T-helper 17 cell (primary cell): Measurements from ENCODE around the gene LCN9. TPM values are rescaled to one million over a fixed set of nuclear protein-coding genes. Genes with fewer than 3 reads are reported as not detected.

Experiments used
- ATAC-seq: fragments of 150-1000 bp; cut with Tn5 transposase; 2 replicates; pipeline ENCODE4 v1.10.0; 2021; ENCODE audit warnings: mild to moderate bottlenecking, moderate library complexity
- DNase-seq, 3 donors: peaks; one replicate each; pipeline versions ENCODE4 v3.0.0 to v3.0.0-alpha.2; 2020 to 2021
- H3K9me3 ChIP-seq: one replicate; pipeline ENCODE4 v1.7.0; 2013; ENCODE audit warnings: low read length, mild to moderate bottlenecking; ENCODE audit not compliant: control insufficient read depth, poor library complexity, severe bottlenecking
- H3K27ac Mint-ChIP-seq: one replicate; pipeline ENCODE4 v1.8.0; 2022; ENCODE audit warnings: mild to moderate bottlenecking, moderate library complexity, mixed read lengths
- H3K27me3 Mint-ChIP-seq: one replicate; pipeline ENCODE4 v1.8.0; 2022; ENCODE audit warnings: mixed read lengths
- H3K36me3 Mint-ChIP-seq: one replicate; pipeline ENCODE4 v1.8.0; 2022; ENCODE audit warnings: low read depth, mixed read lengths
- H3K4me1 Mint-ChIP-seq: one replicate; pipeline ENCODE4 v1.8.0; 2022; ENCODE audit warnings: mild to moderate bottlenecking, mixed read lengths
- H3K4me3 Mint-ChIP-seq: one replicate; pipeline ENCODE4 v1.8.0; 2022; ENCODE audit warnings: mild to moderate bottlenecking, moderate library complexity, mixed read lengths
- total RNA-seq, 4 donors: library from RNA in 2 of 4; stranded (reverse) in 2 of 4; gene quantifications; one replicate each; pipeline ENCODE4 v1.2.3 and lab custom pipeline; 2022 to 2026

Gene LCN9
- total RNA-seq, 2 donors from 2014 or later, result not detected

DNA sequence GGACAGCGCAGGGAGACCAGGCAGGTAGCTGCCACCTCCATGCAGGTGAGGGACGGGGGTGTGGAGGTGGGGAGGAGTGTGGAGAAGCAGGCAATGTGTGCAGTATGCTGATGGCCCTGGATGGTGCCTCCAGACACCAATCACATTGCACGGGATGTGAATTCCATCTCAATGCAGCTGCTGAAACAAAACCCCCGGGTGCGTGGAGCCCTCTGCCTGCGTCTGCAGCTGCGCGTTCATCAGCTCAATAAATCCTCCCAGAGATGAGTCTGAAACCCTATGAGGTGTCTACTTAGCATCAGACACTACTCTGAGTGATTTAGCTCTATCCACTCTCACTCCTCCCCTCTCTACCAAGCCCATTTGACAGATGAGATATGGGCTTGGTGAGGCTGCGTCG, 25.9 kb downstream of the LCN9 start:
- H3K27me3 Mint-ChIP-seq, result peaks cover 30% of the 10 kb centered on the region
- H3K4me3 Mint-ChIP-seq, result no peak overlapping the region
- no peaks in the 10 kb centered on the region for H3K9me3 ChIP-seq
- H3K36me3 Mint-ChIP-seq, result peaks cover 2% of the 10 kb centered on the region
- DNase-seq (no peak), ATAC-seq (no peak)
- peaks cover 2% of the 10 kb centered on the region for H3K4me1 Mint-ChIP-seq
- no peak overlapping the region for H3K27ac Mint-ChIP-seq

DNA sequence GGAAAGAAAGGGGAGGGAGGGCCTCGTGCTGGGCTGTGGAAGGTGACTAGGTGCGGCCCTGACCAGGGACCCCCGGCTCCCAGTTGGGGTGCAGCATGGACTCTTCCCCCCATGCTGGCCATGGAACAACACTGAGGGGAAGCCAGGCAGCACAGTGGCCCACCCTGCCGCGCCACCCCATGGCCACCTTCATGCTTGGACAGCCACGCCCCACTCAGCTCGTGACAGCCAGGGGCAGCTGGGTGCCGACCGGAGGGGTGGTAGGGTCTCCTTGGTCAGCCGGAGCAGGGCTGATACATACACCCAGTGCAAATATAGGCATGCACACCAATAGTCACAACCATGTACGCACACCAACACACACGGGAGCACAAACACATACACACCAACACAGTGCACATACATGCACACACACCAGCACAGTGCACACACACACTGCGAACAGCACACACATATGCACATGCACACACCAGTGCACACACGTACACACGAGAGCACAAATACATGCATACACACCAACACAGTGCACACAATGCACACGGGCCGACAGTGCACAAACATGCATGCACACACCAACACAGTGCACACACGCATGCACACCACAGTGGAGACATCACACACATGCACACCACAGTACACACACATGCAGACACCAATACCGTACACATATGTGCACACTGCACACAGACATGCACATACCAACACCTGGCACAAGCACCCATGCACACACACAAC, 27.9 kb downstream of the LCN9 start:
- H3K36me3 Mint-ChIP-seq, result peaks cover 2% of the 10 kb centered on the region
- DNase-seq, result no peak
- peaks cover 28% of the 10 kb centered on the region for H3K27me3 Mint-ChIP-seq
- H3K9me3 ChIP-seq, result no peaks in the 10 kb centered on the region
- ATAC-seq, result no peak
- no peak overlapping the region for H3K4me3 Mint-ChIP-seq
- H3K27ac Mint-ChIP-seq, result no peak overlapping the region
- H3K4me1 Mint-ChIP-seq, result peaks cover 2% of the 10 kb centered on the region

DNA sequence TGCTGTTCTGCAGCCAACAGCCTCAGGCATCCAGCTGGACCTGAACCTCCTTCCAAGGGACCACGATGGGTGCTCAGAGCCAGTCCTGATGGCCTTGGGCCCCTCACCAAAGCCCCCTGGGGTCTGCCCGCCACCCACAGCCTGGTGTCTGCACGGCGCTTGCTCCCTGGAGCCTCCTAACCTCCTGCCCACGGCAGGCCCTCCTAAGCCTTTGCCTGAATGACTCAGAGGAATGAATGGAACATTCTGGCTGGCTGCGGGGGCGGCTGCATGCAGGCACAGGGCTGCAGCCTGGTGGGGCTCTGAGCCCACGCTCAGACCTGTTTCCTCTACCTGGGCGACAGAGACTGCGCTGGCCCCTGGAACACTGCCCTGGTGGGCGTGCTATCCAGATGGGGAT, 29.3 kb downstream of the LCN9 start:
- ATAC-seq, result no peak
- Mint-ChIP-seq H3K36me3 (peaks cover 2% of the 10 kb centered on the region), H3K4me1 (peaks cover 2% of the 10 kb centered on the region), H3K4me3 (no peak overlapping the region), H3K27ac (no peak overlapping the region), H3K27me3 (peaks cover 24% of the 10 kb centered on the region)
- H3K9me3 ChIP-seq, result no peaks in the 10 kb centered on the region
- DNase-seq, result no peak

DNA sequence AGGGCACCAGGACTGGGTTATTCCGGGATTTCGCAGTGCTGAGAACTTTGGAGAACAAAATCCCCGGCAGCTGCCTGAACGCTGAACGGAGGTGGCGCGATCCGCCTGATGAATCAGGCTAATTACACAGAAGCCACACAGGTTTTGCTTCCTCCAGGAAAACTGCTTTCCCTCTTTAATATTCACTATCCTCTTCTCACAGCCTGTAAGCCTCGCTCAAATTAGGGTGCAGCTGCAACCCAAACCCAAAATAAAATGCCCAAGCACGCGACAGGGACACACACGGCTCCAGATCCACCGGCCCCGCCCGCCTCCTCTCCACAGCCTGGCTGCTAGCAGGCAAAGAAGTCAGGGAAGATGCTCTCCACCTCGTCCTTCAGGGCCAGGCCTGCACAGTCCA, 30.2 kb downstream of the LCN9 start:
- DNase-seq (no peak), ATAC-seq (no peak)
- Mint-ChIP-seq H3K4me1 (peaks cover 2% of the 10 kb centered on the region), H3K27ac (no peak overlapping the region), H3K27me3 (peaks cover 24% of the 10 kb centered on the region), H3K4me3 (no peak overlapping the region), H3K36me3 (peaks cover 2% of the 10 kb centered on the region)
- no peaks in the 10 kb centered on the region for H3K9me3 ChIP-seq

DNA sequence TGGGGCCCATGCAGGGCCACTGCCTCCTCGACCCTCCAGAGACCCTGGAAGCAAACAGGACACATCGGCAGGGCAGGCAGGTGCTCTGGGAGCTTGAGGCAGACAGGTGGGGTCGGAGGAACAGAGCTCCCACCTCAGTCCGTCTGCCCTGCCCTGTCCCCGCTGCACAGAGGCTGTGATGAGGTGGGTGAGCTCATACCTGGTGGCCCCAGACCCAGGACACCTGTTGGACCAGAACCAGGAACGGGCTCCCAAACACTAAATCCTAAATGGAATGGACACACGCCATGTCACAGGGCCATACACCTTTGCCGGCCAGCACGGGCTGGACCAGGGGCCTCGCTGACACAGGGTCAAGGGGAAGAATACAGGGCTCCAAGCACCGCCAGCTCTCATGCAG, 30.7 kb downstream of the LCN9 start:
- H3K4me1 Mint-ChIP-seq, result peaks cover 2% of the 10 kb centered on the region
- peaks cover 2% of the 10 kb centered on the region for H3K36me3 Mint-ChIP-seq
- H3K4me3 Mint-ChIP-seq, result no peak overlapping the region
- ATAC-seq (no peak), DNase-seq (no peak)
- no peaks in the 10 kb centered on the region for H3K9me3 ChIP-seq
- H3K27me3 Mint-ChIP-seq, result peaks cover 24% of the 10 kb centered on the region
- no peak overlapping the region for H3K27ac Mint-ChIP-seq

DNA sequence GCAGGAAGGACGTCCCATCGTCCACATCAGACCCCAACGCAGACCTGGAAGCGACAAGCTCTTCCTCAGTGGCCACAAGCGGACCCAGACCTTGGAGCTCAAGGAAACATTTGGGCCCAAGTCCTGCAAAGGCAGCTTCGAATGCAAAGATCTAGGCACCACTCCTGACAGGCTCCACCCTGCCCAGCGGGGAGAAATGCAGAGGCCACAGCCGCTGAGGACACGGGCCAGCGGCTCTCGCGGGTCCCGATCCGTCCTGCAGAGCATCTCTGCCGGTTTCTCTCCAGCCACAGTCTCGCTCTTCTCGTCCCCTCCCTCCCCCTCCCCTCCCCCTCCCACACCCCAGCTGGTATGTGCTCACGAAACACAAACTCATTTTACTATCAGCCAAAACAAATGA, 31.3 kb downstream of the LCN9 start:
- Mint-ChIP-seq H3K36me3 (peaks cover 2% of the 10 kb centered on the region), H3K27me3 (peaks cover 24% of the 10 kb centered on the region), H3K4me3 (no peak overlapping the region), H3K4me1 (peaks cover 2% of the 10 kb centered on the region), H3K27ac (no peak overlapping the region)
- ATAC-seq, result no peak
- H3K9me3 ChIP-seq, result no peaks in the 10 kb centered on the region
- no peak for DNase-seq

DNA sequence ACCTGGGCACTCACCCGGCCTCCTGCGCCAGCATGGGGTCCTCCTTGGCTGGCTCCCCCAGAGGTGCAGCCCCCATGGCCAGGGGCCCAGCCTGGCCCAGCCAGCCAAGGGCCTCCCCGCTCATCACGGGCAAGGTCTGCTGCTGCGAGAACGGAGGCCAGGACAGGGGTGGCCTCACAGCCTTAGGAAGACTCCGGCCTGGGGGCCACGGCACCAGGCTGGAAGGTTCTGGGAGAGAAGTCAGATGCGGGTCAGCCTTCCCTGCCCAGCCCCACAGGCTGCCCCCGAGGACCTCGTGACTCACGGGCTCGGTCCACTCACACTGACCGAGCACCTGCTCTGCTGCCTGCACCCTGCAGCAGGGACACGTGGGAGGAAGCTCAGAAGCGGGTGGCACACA, 31.9 kb downstream of the LCN9 start:
- H3K27ac Mint-ChIP-seq, result no peak overlapping the region
- H3K4me1 Mint-ChIP-seq, result peaks cover 2% of the 10 kb centered on the region
- DNase-seq, result no peak
- no peak for ATAC-seq
- peaks cover 24% of the 10 kb centered on the region for H3K27me3 Mint-ChIP-seq
- H3K4me3 Mint-ChIP-seq, result no peak overlapping the region
- H3K9me3 ChIP-seq, result no peaks in the 10 kb centered on the region
- peaks cover 2% of the 10 kb centered on the region for H3K36me3 Mint-ChIP-seq

DNA sequence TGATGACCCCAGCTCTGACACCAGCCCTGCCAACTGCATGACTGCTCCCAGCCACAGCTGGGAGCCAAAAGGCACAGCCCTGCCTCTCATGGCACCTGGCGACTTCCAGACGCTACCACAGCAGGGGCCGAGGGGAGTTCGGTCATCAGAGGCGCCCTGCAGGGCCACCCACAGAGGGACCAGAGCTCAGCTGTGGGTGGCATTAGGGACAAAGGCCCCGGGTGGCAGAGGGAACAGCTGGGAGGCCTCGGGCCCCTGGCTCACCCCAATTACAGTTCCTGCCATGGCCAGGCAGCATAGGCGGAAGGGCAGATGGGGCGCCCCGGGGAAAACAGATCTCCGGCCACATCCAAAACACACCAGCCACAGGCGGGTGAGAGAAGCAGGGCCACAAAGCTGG, 32.5 kb downstream of the LCN9 start:
- ATAC-seq (no peak), DNase-seq (no peak)
- H3K36me3 Mint-ChIP-seq, result peaks cover 2% of the 10 kb centered on the region
- no peak overlapping the region for H3K27ac Mint-ChIP-seq
- H3K9me3 ChIP-seq, result no peaks in the 10 kb centered on the region
- peaks cover 2% of the 10 kb centered on the region for H3K4me1 Mint-ChIP-seq
- peaks cover 24% of the 10 kb centered on the region for H3K27me3 Mint-ChIP-seq
- no peak overlapping the region for H3K4me3 Mint-ChIP-seq

DNA sequence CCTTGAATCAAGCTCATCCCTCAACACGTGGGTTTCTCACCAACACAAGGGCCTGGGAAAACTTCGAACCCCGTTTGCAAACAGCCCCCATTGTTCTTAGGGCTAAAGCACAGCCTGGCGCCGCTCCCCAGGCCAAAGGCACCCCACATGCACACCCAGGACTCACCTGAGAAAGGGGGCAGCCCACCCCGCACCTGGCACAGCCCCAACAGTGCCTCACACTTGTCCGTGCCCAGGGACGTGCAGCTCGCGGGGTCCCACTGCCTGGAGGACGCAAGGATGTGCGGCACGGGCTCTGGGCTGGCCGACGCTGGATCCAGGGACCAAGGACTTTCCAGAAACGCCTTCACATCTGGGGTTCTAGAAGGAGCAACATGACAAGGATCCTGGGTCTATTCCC, 33.3 kb downstream of the LCN9 start:
- H3K27me3 Mint-ChIP-seq, result peaks cover 24% of the 10 kb centered on the region
- H3K27ac Mint-ChIP-seq, result no peak overlapping the region
- H3K9me3 ChIP-seq, result no peaks in the 10 kb centered on the region
- ATAC-seq (no peak), DNase-seq (no peak)
- no peaks in the 10 kb centered on the region for H3K4me1 Mint-ChIP-seq
- no peak overlapping the region for H3K4me3 Mint-ChIP-seq
- peaks cover 2% of the 10 kb centered on the region for H3K36me3 Mint-ChIP-seq

DNA sequence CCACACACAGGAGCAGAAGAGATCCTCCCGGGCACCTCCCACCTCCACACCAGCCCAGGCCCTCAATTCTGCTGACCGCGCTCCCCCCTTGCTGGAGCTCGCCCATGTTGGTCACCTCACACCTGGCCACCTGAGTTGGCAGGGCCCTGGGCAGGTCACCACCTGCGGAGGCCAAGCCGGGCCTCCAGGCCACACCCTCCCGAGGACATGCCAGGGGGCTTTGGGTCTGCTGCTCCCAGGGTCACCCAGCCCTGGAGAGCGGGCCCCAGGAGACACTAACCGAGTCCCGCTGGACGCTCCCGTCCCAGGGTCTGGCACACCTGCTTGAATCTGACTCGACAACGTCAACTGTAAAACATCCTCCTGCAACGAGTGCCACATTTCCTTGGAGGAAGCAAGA, 34.1 kb downstream of the LCN9 start:
- H3K4me1 Mint-ChIP-seq, result no peaks in the 10 kb centered on the region
- H3K36me3 Mint-ChIP-seq, result no peaks in the 10 kb centered on the region
- no peak overlapping the region for H3K4me3 Mint-ChIP-seq
- H3K27ac Mint-ChIP-seq, result no peak overlapping the region
- H3K9me3 ChIP-seq, result no peaks in the 10 kb centered on the region
- H3K27me3 Mint-ChIP-seq, result peaks cover 18% of the 10 kb centered on the region
- ATAC-seq, result no peak
- no peak for DNase-seq

DNA sequence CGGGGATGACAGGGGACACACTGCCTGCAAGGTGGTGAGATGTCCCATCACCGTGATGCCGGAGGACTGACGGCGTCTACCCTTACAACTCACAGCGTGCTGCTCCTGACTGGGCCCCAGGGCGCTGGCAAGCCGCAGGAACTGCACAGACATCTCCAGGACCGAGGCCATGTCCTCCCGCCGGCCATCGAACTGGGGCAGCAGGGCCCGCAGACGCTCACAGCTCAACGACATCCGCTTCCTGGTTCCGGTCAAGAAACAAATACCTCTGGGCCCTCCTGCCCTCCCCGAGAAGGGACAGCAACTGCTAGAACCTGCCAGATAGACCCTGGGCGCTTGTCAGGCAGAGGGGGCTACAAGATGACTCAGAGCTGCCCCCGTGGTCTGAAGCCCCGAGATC, 35.1 kb downstream of the LCN9 start:
- DNase-seq, result no peak
- H3K4me3 Mint-ChIP-seq, result no peak overlapping the region
- no peaks in the 10 kb centered on the region for H3K9me3 ChIP-seq
- ATAC-seq, result no peak
- peaks cover 11% of the 10 kb centered on the region for H3K27me3 Mint-ChIP-seq
- no peak overlapping the region for H3K27ac Mint-ChIP-seq
- H3K36me3 Mint-ChIP-seq, result no peaks in the 10 kb centered on the region
- no peaks in the 10 kb centered on the region for H3K4me1 Mint-ChIP-seq

DNA sequence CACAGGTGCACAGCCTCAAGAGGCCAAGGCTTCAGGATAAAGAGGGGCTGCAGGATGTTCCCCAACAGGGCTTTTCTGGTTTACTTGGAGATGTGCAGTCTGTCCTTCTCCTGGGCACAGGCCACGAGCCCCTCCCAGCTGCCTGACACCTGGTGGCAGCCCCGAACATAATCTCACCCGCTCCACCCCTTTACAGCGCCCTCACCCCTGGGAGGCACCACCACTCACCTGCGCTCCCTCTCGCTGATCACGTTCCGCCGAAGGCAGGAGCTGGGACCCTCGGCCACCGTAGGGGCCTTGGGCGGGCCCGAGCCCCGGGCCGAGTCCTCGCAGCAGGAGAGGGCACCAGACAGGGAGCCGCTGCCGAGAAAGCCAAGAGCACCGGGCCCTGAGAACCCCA, 35.7 kb downstream of the LCN9 start:
- no peak for DNase-seq
- no peaks in the 10 kb centered on the region for H3K36me3 Mint-ChIP-seq
- no peaks in the 10 kb centered on the region for H3K4me1 Mint-ChIP-seq
- H3K27me3 Mint-ChIP-seq, result peaks cover 6% of the 10 kb centered on the region
- no peak overlapping the region for H3K4me3 Mint-ChIP-seq
- no peaks in the 10 kb centered on the region for H3K9me3 ChIP-seq
- H3K27ac Mint-ChIP-seq, result no peak overlapping the region
- ATAC-seq, result no peak

DNA sequence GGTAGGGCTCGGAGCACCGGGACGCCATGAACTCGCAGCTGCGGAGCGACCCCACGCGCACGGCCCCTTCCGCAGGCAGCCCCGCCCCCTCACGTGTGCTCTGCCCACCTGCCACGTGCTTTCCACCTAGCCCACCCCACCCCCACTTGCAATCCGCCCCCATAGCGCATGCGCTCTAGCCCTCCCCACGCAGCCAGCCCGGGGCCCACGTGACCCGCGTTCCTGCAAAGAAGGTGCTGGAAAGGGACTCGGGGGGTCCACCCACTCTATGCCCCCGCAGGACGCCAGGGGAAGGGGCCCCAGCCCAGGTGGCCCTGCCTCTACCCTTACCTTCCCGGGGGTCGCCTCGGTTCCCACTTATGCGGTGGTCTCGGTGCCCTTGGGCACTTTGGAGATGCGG, 36.3 kb downstream of the LCN9 start, which contains the start of gene SOHLH1:
SOHLH1 (minus strand) TSS at position 42 of the 400 bp plus-strand sequence; CDS start at position 28, 14 bp downstream.
- DNase-seq, result no peak
- Mint-ChIP-seq H3K27me3 (peaks cover under 1% of the 10 kb centered on the region), H3K4me3 (no peak within 1 kb of the TSS), H3K27ac (no peak within 1 kb of the TSS), H3K36me3 (no peaks in the 10 kb centered on the region), H3K4me1 (no peaks in the 10 kb centered on the region)
- H3K9me3 ChIP-seq, result no peaks in the 10 kb centered on the region
- ATAC-seq, result no peak

DNA sequence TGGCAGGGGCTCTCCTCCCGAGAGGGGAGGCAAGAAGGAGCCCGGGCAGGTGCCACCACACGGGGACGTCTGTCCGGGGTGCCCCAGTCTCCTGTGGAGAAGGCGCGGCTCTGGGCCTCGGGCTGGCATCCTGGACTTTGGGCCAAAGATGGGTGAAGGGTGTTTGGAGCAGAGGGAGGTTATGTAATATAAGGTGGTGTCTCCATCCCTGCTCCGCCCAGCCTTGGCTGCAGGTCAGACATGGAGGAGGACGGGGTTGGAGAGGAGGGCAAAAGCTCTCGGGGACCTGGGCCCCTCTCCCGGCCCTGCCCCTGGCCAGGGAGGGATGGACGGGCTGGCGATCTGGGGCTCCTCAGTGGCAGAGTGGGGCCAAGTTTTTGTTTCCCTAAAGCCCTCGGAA, 37.4 kb downstream of the LCN9 start:
- Mint-ChIP-seq H3K4me3 (no peak overlapping the region), H3K4me1 (no peaks in the 10 kb centered on the region), H3K27ac (no peak overlapping the region), H3K36me3 (no peaks in the 10 kb centered on the region), H3K27me3 (peaks cover 12% of the 10 kb centered on the region)
- ATAC-seq, result no peak
- H3K9me3 ChIP-seq, result no peaks in the 10 kb centered on the region
- DNase-seq, result no peak
